Neural cell (in vitro differentiated cells): ENCODE results near the gene ERBB4. TPM values are rescaled to one million over a fixed set of nuclear protein-coding genes. Genes with fewer than 3 reads are reported as not detected.

Source experiments
- H2AFZ ChIP-seq: fragments of 200-600, 300-800 bp; sonication (generic), shearing (Covaris generic); 2 replicates; pipeline ENCODE4 v1.6.0; 2014; ENCODE audit warnings: low read depth, mild to moderate bottlenecking, antibody characterized with exemption, low read length, moderate library complexity
- H3F3A ChIP-seq: fragments of 200-600 bp; shearing (Covaris generic); 2 replicates; pipeline ENCODE4 v1.6.1; 2016; ENCODE audit warnings: mild to moderate bottlenecking, moderate library complexity, mixed read lengths, antibody characterized with exemption, low read length; ENCODE audit not compliant: insufficient read depth, poor library complexity, severe bottlenecking
- H3K27ac ChIP-seq: fragments of 200-600, 300-800 bp; sonication (generic), shearing (Covaris generic); 2 replicates; pipeline ENCODE4 v1.5.1; 2014; ENCODE audit warnings: mild to moderate bottlenecking, low read length, moderate library complexity
- H3K27me3 ChIP-seq: fragments of 300-800, 200-600 bp; sonication (generic), shearing (Covaris generic); 2 replicates; pipeline ENCODE4 v1.6.0; 2014; ENCODE audit warnings: mild to moderate bottlenecking, low read depth, low read length, moderate library complexity; ENCODE audit not compliant: insufficient read depth
- H3K36me3 ChIP-seq: fragments of 300-800, 200-600 bp; sonication (generic), shearing (Covaris generic); 2 replicates; pipeline ENCODE4 v1.5.1; 2014; ENCODE audit warnings: mild to moderate bottlenecking, antibody characterized with exemption, low read length, moderate library complexity; ENCODE audit not compliant: insufficient read depth
- H3K4me2 ChIP-seq: fragments of 300-800, 200-600 bp; sonication (generic), shearing (Covaris generic); 2 replicates; pipeline ENCODE4 v1.6.0; 2014; ENCODE audit warnings: mild to moderate bottlenecking, low read length
- H3K4me3 ChIP-seq: fragments of 300-800, 200-600 bp; sonication (generic), shearing (Covaris generic); 2 replicates; pipeline ENCODE4 v1.5.1; 2014; ENCODE audit warnings: mild to moderate bottlenecking, low read length, moderate library complexity
- H3K79me2 ChIP-seq: fragments of 200-600 bp; shearing (Covaris generic); replicated peaks from 2 replicates; pipeline ENCODE4 v1.6.0; 2014; ENCODE audit warnings: mild to moderate bottlenecking, low read length, moderate library complexity; ENCODE audit not compliant: insufficient read depth
- H3K9ac ChIP-seq: fragments of 300-800, 200-600 bp; sonication (generic), shearing (Covaris generic); 2 replicates; pipeline ENCODE4 v1.6.1; 2016; ENCODE audit warnings: mild to moderate bottlenecking, low read length, mixed read lengths
- H3K9me2 ChIP-seq: fragments of 200-600 bp; shearing (Covaris generic); 2 replicates; pipeline ENCODE4 v1.6.1; 2016; ENCODE audit warnings: mild to moderate bottlenecking, low read length, mixed read lengths; ENCODE audit not compliant: insufficient read depth
- H3K9me3 ChIP-seq: fragments of 200-600, 300-800 bp; sonication (generic), shearing (Covaris generic); 2 replicates; pipeline ENCODE4 v1.6.1; 2016; ENCODE audit warnings: mild to moderate bottlenecking, mixed run types, low read length, moderate library complexity, mixed read lengths
- H4K20me1 ChIP-seq: fragments of 200-600 bp; shearing (Covaris generic); 2 replicates; pipeline ENCODE4 v1.6.1; 2016; ENCODE audit warnings: mild to moderate bottlenecking, mixed run types; ENCODE audit not compliant: insufficient read depth
- EP300 ChIP-seq: fragments of 450-650 bp; conservative IDR thresholded peaks from 2 replicates; pipeline ENCODE4 v1.6.1; 2014; ENCODE audit warnings: antibody characterized with exemption, mild to moderate bottlenecking, moderate library complexity; ENCODE audit not compliant: poor library complexity, severe bottlenecking
- EZH2 ChIP-seq: fragments of 200-600, 300-800 bp; shearing (Covaris generic), sonication (generic); IDR thresholded peaks from 2 replicates; pipeline ENCODE4 v1.6.1; 2014; ENCODE audit warnings: antibody characterized with exemption, low read length, borderline replicate concordance, mild to moderate bottlenecking; ENCODE audit not compliant: insufficient read depth, poor library complexity, severe bottlenecking
- MXI1 ChIP-seq: fragments of 450-650 bp; conservative IDR thresholded peaks from 2 replicates; pipeline ENCODE4 v1.6.1; 2014; ENCODE audit warnings: antibody characterized with exemption, mild to moderate bottlenecking; ENCODE audit not compliant: poor library complexity, severe bottlenecking
- POLR2AphosphoS5 ChIP-seq: IDR thresholded peaks from 2 replicates; pipeline ENCODE4 v1.6.1; 2012
- RAD21 ChIP-seq: fragments of 450-650 bp; conservative IDR thresholded peaks from 2 replicates; pipeline ENCODE4 v1.6.1; 2014; ENCODE audit warnings: antibody characterized with exemption, mild to moderate bottlenecking, moderate library complexity
- SMC3 ChIP-seq: fragments of 450-650 bp; conservative IDR thresholded peaks from 2 replicates; pipeline ENCODE4 v1.6.1; 2014; ENCODE audit warnings: antibody characterized with exemption, mild to moderate bottlenecking, moderate library complexity; ENCODE audit not compliant: poor library complexity
- TAF1 ChIP-seq: IDR thresholded peaks from 2 replicates; pipeline ENCODE4 v1.6.1; 2012; ENCODE audit warnings: low read depth
- polyA plus RNA-seq: library from polyadenylated mRNA; depleted of rRNA; stranded (reverse); fragments of >200 nt; gene quantifications from 2 replicates; pipeline ENCODE4 v1.2.3, GENCODE V29; 2014
- TF ChIP-seq, protein P1 (sequence below): IDR thresholded peaks from 2 replicates; pipeline ENCODE4 v1.6.1; 2012; ENCODE audit warnings: borderline replicate concordance
- TF ChIP-seq, protein P2 (sequence below): fragments of 450-650 bp; IDR thresholded peaks from 2 replicates; pipeline ENCODE4 v1.5.1; 2014; ENCODE audit warnings: antibody characterized with exemption, mild to moderate bottlenecking, moderate library complexity; ENCODE audit not compliant: poor library complexity, severe bottlenecking

ERBB4 gene
- polyA plus RNA-seq, 1 donor from 2014 or later = 0.69 TPM

- H3K79me2 ChIP-seq = no peaks in the 10 kb centered on the region
- H3K27me3 ChIP-seq = no peaks in the 10 kb centered on the region
- no peaks in the 10 kb centered on the region for H3K9me2 ChIP-seq
- H3K36me3 ChIP-seq = no peaks in the 10 kb centered on the region
- no peaks in the 10 kb centered on the region for H3F3A ChIP-seq
- no peak overlapping the region for H3K9ac ChIP-seq
- H4K20me1 ChIP-seq = no peaks in the 10 kb centered on the region
- TF ChIP-seq EZH2 = no peak
- TF ChIP-seq MXI1 = no peak
- TF ChIP-seq, protein P1, sequence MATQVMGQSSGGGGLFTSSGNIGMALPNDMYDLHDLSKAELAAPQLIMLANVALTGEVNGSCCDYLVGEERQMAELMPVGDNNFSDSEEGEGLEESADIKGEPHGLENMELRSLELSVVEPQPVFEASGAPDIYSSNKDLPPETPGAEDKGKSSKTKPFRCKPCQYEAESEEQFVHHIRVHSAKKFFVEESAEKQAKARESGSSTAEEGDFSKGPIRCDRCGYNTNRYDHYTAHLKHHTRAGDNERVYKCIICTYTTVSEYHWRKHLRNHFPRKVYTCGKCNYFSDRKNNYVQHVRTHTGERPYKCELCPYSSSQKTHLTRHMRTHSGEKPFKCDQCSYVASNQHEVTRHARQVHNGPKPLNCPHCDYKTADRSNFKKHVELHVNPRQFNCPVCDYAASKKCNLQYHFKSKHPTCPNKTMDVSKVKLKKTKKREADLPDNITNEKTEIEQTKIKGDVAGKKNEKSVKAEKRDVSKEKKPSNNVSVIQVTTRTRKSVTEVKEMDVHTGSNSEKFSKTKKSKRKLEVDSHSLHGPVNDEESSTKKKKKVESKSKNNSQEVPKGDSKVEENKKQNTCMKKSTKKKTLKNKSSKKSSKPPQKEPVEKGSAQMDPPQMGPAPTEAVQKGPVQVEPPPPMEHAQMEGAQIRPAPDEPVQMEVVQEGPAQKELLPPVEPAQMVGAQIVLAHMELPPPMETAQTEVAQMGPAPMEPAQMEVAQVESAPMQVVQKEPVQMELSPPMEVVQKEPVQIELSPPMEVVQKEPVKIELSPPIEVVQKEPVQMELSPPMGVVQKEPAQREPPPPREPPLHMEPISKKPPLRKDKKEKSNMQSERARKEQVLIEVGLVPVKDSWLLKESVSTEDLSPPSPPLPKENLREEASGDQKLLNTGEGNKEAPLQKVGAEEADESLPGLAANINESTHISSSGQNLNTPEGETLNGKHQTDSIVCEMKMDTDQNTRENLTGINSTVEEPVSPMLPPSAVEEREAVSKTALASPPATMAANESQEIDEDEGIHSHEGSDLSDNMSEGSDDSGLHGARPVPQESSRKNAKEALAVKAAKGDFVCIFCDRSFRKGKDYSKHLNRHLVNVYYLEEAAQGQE = no peak
- TF ChIP-seq RAD21 = no peak
- no peak for TF ChIP-seq SMC3
- TF ChIP-seq, protein P2, sequence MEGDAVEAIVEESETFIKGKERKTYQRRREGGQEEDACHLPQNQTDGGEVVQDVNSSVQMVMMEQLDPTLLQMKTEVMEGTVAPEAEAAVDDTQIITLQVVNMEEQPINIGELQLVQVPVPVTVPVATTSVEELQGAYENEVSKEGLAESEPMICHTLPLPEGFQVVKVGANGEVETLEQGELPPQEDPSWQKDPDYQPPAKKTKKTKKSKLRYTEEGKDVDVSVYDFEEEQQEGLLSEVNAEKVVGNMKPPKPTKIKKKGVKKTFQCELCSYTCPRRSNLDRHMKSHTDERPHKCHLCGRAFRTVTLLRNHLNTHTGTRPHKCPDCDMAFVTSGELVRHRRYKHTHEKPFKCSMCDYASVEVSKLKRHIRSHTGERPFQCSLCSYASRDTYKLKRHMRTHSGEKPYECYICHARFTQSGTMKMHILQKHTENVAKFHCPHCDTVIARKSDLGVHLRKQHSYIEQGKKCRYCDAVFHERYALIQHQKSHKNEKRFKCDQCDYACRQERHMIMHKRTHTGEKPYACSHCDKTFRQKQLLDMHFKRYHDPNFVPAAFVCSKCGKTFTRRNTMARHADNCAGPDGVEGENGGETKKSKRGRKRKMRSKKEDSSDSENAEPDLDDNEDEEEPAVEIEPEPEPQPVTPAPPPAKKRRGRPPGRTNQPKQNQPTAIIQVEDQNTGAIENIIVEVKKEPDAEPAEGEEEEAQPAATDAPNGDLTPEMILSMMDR = no peak
- TF ChIP-seq TAF1 = no peak
- no peak for TF ChIP-seq EP300
- TF ChIP-seq POLR2AphosphoS5 = no peak
- H2AFZ ChIP-seq = no peak overlapping the region
- no peak overlapping the region for H3K4me3 ChIP-seq
- H3K27ac ChIP-seq = no peak overlapping the region
- no peaks in the 10 kb centered on the region for H3K9me3 ChIP-seq
- H3K4me2 ChIP-seq = no peak overlapping the region
These were observed 700.9 kb downstream of the ERBB4 start for GRCh38 chr2:211837706-211838105.

- Histone ChIP-seq H4K20me1 (no peaks in the 10 kb centered on the region), H3K9me3 (no peaks in the 10 kb centered on the region), H3K9me2 (no peaks in the 10 kb centered on the region), H3K9ac (no peak overlapping the region), H3K4me3 (no peak overlapping the region), H2AFZ (no peak overlapping the region), H3K79me2 (no peaks in the 10 kb centered on the region), H3K27ac (no peak overlapping the region), H3K36me3 (no peaks in the 10 kb centered on the region), H3F3A (no peaks in the 10 kb centered on the region), H3K27me3 (no peaks in the 10 kb centered on the region), H3K4me2 (no peak overlapping the region)
- TF ChIP-seq POLR2AphosphoS5 (no peak), RAD21 (no peak), MXI1 (no peak), EZH2 (no peak), SMC3 (no peak)
- TF ChIP-seq, protein P2 = no peak
- TF ChIP-seq, protein P1 = no peak
These were observed 701.4 kb downstream of the ERBB4 start for GRCh38 chr2:211837206-211837605.
